Right lobe of liver (tissue), 6 donors: Measurements from ENCODE around the gene UGT1A9. TPM values are rescaled to one million over a fixed set of nuclear protein-coding genes. Genes with fewer than 3 reads are reported as not detected.
"Not testable (repeated sequence)": the region's sequence is repeated elsewhere in the genome, so short reads cannot be mapped to it uniquely, and the experiment has no call there.

Experiments used
- ATAC-seq, 4 donors: fragments of 200-7000 bp; cut with Tn5 transposase; one replicate each; pipeline ENCODE4 v1.9.1; 2020; ENCODE audit warnings: mild to moderate bottlenecking in 4 of 4, moderate library complexity in 4 of 4
- DNase-seq, 3 donors: peaks; one replicate each; pipeline ENCODE4 v3.0.0-alpha.2; 2020
- H3K27ac ChIP-seq, 3 donors: fragments of 200-600 bp; one replicate each; pipeline ENCODE4 v1.8.0; 2022
- H3K27me3 ChIP-seq, 2 donors: fragments of 200-600 bp; one replicate each; pipeline ENCODE4 v1.8.0; 2022
- H3K36me3 ChIP-seq, 4 donors: fragments of 200-600 bp; sonication (generic) in 1 of 4; one replicate each; pipeline versions ENCODE4 v1.5.1 to v1.8.0; 2017 to 2022; ENCODE audit warnings: control low read depth in 1 of 4
- H3K4me1 ChIP-seq, 4 donors: fragments of 200-600 bp; sonication (generic) in 1 of 4; one replicate each; pipeline versions ENCODE4 v1.5.1 to v1.8.0; 2017 to 2022; ENCODE audit warnings: control low read depth in 1 of 4
- H3K4me3 ChIP-seq, 3 donors: fragments of 200-600 bp; one replicate each; pipeline ENCODE4 v1.8.0; 2022
- H3K9me3 ChIP-seq, 4 donors: fragments of 200-600 bp; sonication (generic) in 1 of 4; one replicate each; pipeline versions ENCODE4 v1.5.1 to v1.8.0; 2017 to 2022; ENCODE audit warnings: control low read depth in 1 of 4
- CTCF ChIP-seq, 4 donors: fragments of 200-600 bp in 3 of 4; fragments of 450-650 bp in 1 of 4; IDR thresholded peaks; one replicate each; pipeline versions ENCODE4 v1.5.1 to v1.8.0; 2016 to 2022; ENCODE audit warnings: antibody characterized with exemption in 4 of 4, mild to moderate bottlenecking in 2 of 4
- POLR2A ChIP-seq: fragments of 450-650 bp; IDR thresholded peaks from one replicate; pipeline ENCODE4 v1.6.1; 2017; ENCODE audit warnings: antibody characterized with exemption, mild to moderate bottlenecking
- WGBS: methylation state at CpG from one replicate; pipeline ENCODE4 v1.1.6; 2018; ENCODE audit warnings: low coverage, low lambda C conversion rate; ENCODE audit not compliant: insufficient coverage; ENCODE audit errors: missing lambda C conversion rate; 5-methylcytosine and 5-hydroxymethylcytosine counted together
- intact Hi-C, 2 donors: fragments of 100-400 bp; cut with DNase I; formaldehyde crosslinking; loops; one replicate each; pipeline versions ENCODE4 v1.11.2 to v1.14.1; 2022
- total RNA-seq, 6 experiments: library from RNA; depleted of rRNA in 2 of 6; stranded (reverse); fragments of >200 nt in 2 of 6; fragmentation: NEBNext Ultra II Directional in 3 of 6; extraction: Animal tissue kit (Norgen Biotek cat#: 25700) in 3 of 6; gene quantifications; one replicate each; pipeline versions ENCODE4 v1.1.0 to v1.2.4, GENCODE V29; 2016 to 2023
- donor health status: DM: no; HTN: yes; CAD: no.
- donor health status: DM: no; HTN: no; CAD: no.
- donor health status: DM: no; HTN: no; CAD: no.
- donor health status: DM: no; HTN: yes; CAD: no.
- donor health status: DM: no; HTN: yes; CAD: no.

Gene UGT1A9
- total RNA-seq, 6 experiments from 2014 or later, result 91.6 to 365 (median 108) TPM

DNA sequence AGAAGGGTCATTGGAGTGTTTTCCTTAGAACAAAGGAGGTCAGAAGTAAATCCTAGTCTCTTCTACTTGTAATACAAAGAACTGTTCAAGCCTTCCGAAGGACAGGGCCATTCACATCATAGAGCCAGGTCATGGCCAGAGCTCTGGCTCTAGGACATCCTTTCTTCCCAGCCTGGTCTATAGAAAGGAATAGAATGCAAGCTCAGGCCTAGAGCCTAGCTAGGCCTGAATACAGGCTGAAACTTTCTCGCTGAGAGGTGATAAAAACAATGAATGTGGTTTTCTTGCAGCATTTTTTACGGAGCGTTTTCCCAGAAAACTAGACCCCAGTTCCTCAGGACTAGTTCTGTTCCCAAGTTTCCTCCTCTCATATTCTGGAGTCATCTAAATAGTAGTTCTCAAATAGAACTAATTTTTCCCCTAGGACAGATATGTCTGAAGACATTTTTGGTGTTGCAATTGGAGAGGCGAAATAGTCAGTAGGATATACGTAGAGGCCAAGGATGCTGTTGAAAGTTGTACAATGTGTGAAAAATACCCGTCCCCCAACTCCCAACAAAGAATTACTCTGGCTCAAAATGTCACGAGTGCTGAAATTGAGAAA, 27.8 kb downstream of the UGT1A9 start:
- intact Hi-C loops, result no loop called here
- 65% methylated on average over 7 of the region's 8 CpGs for WGBS
- ATAC-seq (peak in 1 of 4 donors; percentile 32), DNase-seq (no peak)
- Histone ChIP-seq H3K27ac (peak overlapping the region in 2 of 3 donors; percentile 62 to 86), H3K36me3 (no peaks in the 10 kb centered on the region), H3K4me1 (peaks cover 0 to 49% (median 18%) of the 10 kb centered on the region in 4 donors), H3K27me3 (no peaks in the 10 kb centered on the region), H3K9me3 (no peaks in the 10 kb centered on the region), H3K4me3 (no peak overlapping the region)
- TF ChIP-seq CTCF (IDR thresholded peaks at IDR 0.05) (no peak), POLR2A (no peak)

GRCh38 chr2:233700028-233700635, 28.4 kb downstream of the UGT1A9 start:
- H3K27me3 ChIP-seq, result no peaks in the 10 kb centered on the region
- H3K9me3 ChIP-seq, result no peaks in the 10 kb centered on the region
- H3K4me3 ChIP-seq, result no peak overlapping the region
- 21% methylated on average over 1 of the region's 1 CpG for WGBS
- peak; percentile 83 to 94 (median 94) for ATAC-seq
- intact Hi-C loops, result no loop called here
- no peaks in the 10 kb centered on the region for H3K36me3 ChIP-seq
- TF ChIP-seq POLR2A, result no peak
- TF ChIP-seq CTCF (IDR thresholded peaks at IDR 0.05), result no peak
- H3K27ac ChIP-seq, result peak overlapping the region in 2 of 3 donors; percentile 62 to 86
- DNase-seq, result peak in 1 of 3 donors; percentile 70
- H3K4me1 ChIP-seq, result peaks cover 0 to 55% (median 21%) of the 10 kb centered on the region in 4 donors

DNA sequence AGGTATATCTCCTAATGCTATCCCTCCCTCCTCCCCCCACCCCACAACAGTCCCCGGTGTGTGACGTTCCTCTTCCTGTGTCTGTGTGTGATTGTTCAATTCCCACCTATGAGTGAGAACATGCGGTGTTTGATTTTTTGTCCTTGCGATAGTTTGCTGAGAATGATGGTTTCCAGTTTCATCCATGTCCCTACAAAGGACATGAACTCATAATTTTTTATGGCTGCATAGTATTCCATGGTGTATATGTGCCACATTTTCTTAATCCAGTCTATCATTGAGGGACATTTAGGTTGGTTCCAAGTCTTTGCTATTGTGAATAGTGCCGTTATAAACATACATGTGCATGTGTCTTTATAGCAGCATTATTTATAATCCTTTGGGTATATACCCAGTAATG, 29.1 kb downstream of the UGT1A9 start:
- H3K4me3 ChIP-seq, H3K9me3 ChIP-seq, DNase-seq, intact Hi-C loops, ATAC-seq, H3K27me3 ChIP-seq, H3K36me3 ChIP-seq: not testable (repeated sequence)
- 49% methylated on average over 3 of the region's 5 CpGs for WGBS
- Histone ChIP-seq H3K4me1 (peaks cover 0 to 62% (median 25%) of the 10 kb centered on the region in 4 donors), H3K27ac (peak overlapping the region in 1 of 3 donors; percentile 31)

DNA sequence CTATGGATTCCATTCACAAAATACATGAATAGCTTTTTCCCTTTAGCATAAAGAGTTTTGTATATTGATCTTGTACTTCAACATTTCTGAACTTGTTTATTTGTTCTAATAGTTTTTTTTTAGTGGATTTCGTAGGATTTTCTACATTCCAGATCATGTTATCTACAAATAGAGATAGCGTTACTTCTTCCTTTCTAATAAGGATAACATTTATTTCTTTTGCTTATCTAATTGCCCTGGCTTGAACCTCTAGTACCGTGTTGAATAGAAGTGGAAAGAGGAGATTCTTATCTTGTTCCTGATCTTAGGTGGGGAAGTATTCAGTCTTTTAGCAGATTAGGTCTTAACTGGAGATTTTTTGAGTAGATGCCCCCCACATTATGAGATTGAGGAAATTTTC, 30.5 kb downstream of the UGT1A9 start:
- peaks cover 0 to 75% (median 30%) of the 10 kb centered on the region in 4 donors for H3K4me1 ChIP-seq
- WGBS, result 12% methylated on average over 3 of the region's 3 CpGs
- no peak for TF ChIP-seq CTCF (IDR thresholded peaks at IDR 0.05)
- no peak for TF ChIP-seq POLR2A
- H3K27me3 ChIP-seq, result no peaks in the 10 kb centered on the region
- H3K36me3 ChIP-seq, result no peaks in the 10 kb centered on the region
- H3K27ac ChIP-seq, result peak overlapping the region in 1 of 3 donors; percentile 36
- no peaks in the 10 kb centered on the region for H3K9me3 ChIP-seq
- no peak overlapping the region for H3K4me3 ChIP-seq
- DNase-seq (no peak), ATAC-seq (no peak)
- intact Hi-C loops, result no loop called here

GRCh38 chr2:233705911-233706506, 34.3 kb downstream of the UGT1A9 start:
- Histone ChIP-seq H3K4me3 (peak overlapping the region in 1 of 3 donors; percentile 7), H3K27ac (peak overlapping the region; percentile 24 to 79 (median 56)), H3K27me3 (no peaks in the 10 kb centered on the region), H3K4me1 (peaks cover 0 to 92% (median 23%) of the 10 kb centered on the region in 4 donors), H3K9me3 (no peaks in the 10 kb centered on the region), H3K36me3 (no peaks in the 10 kb centered on the region)
- no peak for TF ChIP-seq CTCF (IDR thresholded peaks at IDR 0.05)
- peak; percentile 41 for TF ChIP-seq POLR2A
- intact Hi-C loops, result no loop called here
- 25% methylated on average over 4 of the region's 4 CpGs for WGBS
- peak; percentile 86 to 95 (median 91) for DNase-seq
- peak; percentile 89 to 98 (median 96) for ATAC-seq
